K562 (cell line): ENCODE measurements around the gene ABHD5. TPM values are rescaled to one million over a fixed set of nuclear protein-coding genes. Genes with fewer than 3 reads are reported as not detected.
A peak's percentile ranks its signal among the peaks of the same experiment; 100 is the strongest.

Experiments
- CBFA2T2 ChIP-seq: fragments of 450-650 bp; conservative IDR thresholded peaks from 2 replicates; pipeline ENCODE4 v1.6.1; 2017; ENCODE audit warnings: mild to moderate bottlenecking
- CHCHD3 ChIP-seq: fragments of 250-450 bp; sonication (Bioruptor Pico); IDR thresholded peaks from 2 replicates; pipeline ENCODE4 v2.1.2; 2022; ENCODE audit warnings: mild to moderate bottlenecking
- CXXC5 ChIP-seq: fragments of 250-450 bp; sonication (Bioruptor Pico); IDR thresholded peaks from 2 replicates; pipeline ENCODE4 v1.8.0; 2022; ENCODE audit warnings: inconsistent platforms, mild to moderate bottlenecking, moderate library complexity
- FOXM1 ChIP-seq, 2 experiments: fragments of 450-650 bp in 1 of 2; sonication (generic) in 1 of 2; formaldehyde crosslinking in 1 of 2; IDR thresholded peaks; 2 replicates each; pipeline versions ENCODE4 v1.6.1 to v1.9.0; 2017 to 2022; ENCODE audit warnings: low read depth in 2 of 2, mild to moderate bottlenecking in 2 of 2, missing genetic modification reagents in 1 of 2, moderate library complexity in 1 of 2
- GABPB2 ChIP-seq: fragments of 250-450 bp; sonication (Bioruptor Pico); conservative IDR thresholded peaks from 2 replicates; pipeline ENCODE4 v1.5.1; 2021; ENCODE audit warnings: mild to moderate bottlenecking
- HDGF ChIP-seq: fragments of 450-650 bp; IDR thresholded peaks from 2 replicates; pipeline ENCODE4 v1.6.1; 2016
- HNRNPL ChIP-seq: fragments of 200-400 bp; formaldehyde crosslinking; IDR thresholded peaks from 2 replicates; pipeline ENCODE4 v1.6.1; 2017; ENCODE audit warnings: low read depth, mild to moderate bottlenecking, low read length
- IRF2 ChIP-seq: sonication (generic); formaldehyde crosslinking; IDR thresholded peaks from 2 replicates; pipeline ENCODE4 v1.8.1; 2022; ENCODE audit warnings: mild to moderate bottlenecking, missing genetic modification reagents
- JUND ChIP-seq, 2 experiments: IDR thresholded peaks; 2 replicates in 1 of 2; 3 replicates in 1 of 2; pipeline ENCODE4 v1.6.1; 2011; ENCODE audit warnings: borderline replicate concordance in 2 of 2, low read depth in 2 of 2, low read length in 2 of 2, improper control_type of control experiment in 1 of 2, missing biosample characterization in 1 of 2, missing genetic modification characterization in 1 of 2, missing genetic modification reagents in 1 of 2
- L3MBTL2 ChIP-seq: fragments of 450-650 bp; IDR thresholded peaks from 2 replicates; pipeline ENCODE4 v1.6.1; 2016; ENCODE audit warnings: mild to moderate bottlenecking, moderate library complexity
- LARP7 ChIP-seq: fragments of 450-650 bp; IDR thresholded peaks from 2 replicates; pipeline ENCODE4 v1.6.1; 2016
- NFRKB ChIP-seq: fragments of 450-650 bp; IDR thresholded peaks from 2 replicates; pipeline ENCODE4 v1.6.1; 2016; ENCODE audit warnings: low read depth
- NONO ChIP-seq, 2 experiments: fragments of 200-400 bp in 1 of 2; fragments of 450-650 bp in 1 of 2; formaldehyde crosslinking in 1 of 2; IDR thresholded peaks; 2 replicates each; pipeline ENCODE4 v1.6.1; 2017; ENCODE audit warnings: low read depth in 2 of 2, mild to moderate bottlenecking in 2 of 2, moderate library complexity in 2 of 2, low read length in 1 of 2
- PHF8 ChIP-seq: fragments of 200-600 bp; sonication (generic); IDR thresholded peaks from 2 replicates; pipeline ENCODE4 v1.6.1; 2012; ENCODE audit warnings: mixed run types, mild to moderate bottlenecking, inconsistent platforms, low read length, moderate library complexity, borderline replicate concordance
- SMAD3 ChIP-seq: fragments of 450-650 bp; formaldehyde crosslinking; conservative IDR thresholded peaks from 2 replicates; pipeline ENCODE4 v1.4.0; 2020; ENCODE audit warnings: mild to moderate bottlenecking
- SMARCA4 ChIP-seq: fragments of 450-650 bp; IDR thresholded peaks from 2 replicates; pipeline ENCODE4 v1.6.1; 2016
- SMARCC2 ChIP-seq: fragments of 450-650 bp; IDR thresholded peaks from 2 replicates; pipeline ENCODE4 v1.6.1; 2017; ENCODE audit warnings: antibody characterized with exemption, moderate library complexity, mild to moderate bottlenecking, low read depth
- SMARCE1 ChIP-seq: fragments of 450-650 bp; IDR thresholded peaks from 2 replicates; pipeline ENCODE4 v1.7.1; 2016; ENCODE audit warnings: mild to moderate bottlenecking
- SPI1 ChIP-seq: IDR thresholded peaks from 2 replicates; pipeline ENCODE4 v1.6.1; 2011; ENCODE audit warnings: low read depth, low read length, control low read depth, borderline replicate concordance
- TAF7 ChIP-seq: fragments of 450-650 bp; IDR thresholded peaks from 2 replicates; pipeline ENCODE4 v1.6.1; 2016; ENCODE audit warnings: missing genetic modification characterization, missing compliant biosample characterization
- TBP ChIP-seq: optimal IDR thresholded peaks from 2 replicates; pipeline ENCODE3; 2011; ENCODE audit warnings: low read depth, low read length, improper control_type of control experiment
- ZNF140 ChIP-seq: fragments of 250-450 bp; sonication (Bioruptor Pico); IDR thresholded peaks from 2 replicates; pipeline ENCODE4 v1.8.0; 2021; ENCODE audit warnings: moderate library complexity, mild to moderate bottlenecking, inconsistent platforms
- ZNF431 ChIP-seq: sonication (generic); formaldehyde crosslinking; IDR thresholded peaks from 2 replicates; pipeline ENCODE4 v1.8.0; 2022; ENCODE audit warnings: mild to moderate bottlenecking, missing genetic modification reagents
- ZNF699 ChIP-seq: fragments of 250-450 bp; sonication (Bioruptor Pico); IDR thresholded peaks from 2 replicates; pipeline ENCODE4 v1.8.0; 2021; ENCODE audit warnings: mild to moderate bottlenecking, moderate library complexity; ENCODE audit not compliant: insufficient replicate concordance
- ZNF830 ChIP-seq: fragments of 250-450 bp; sonication (Bioruptor Pico); IDR thresholded peaks from 2 replicates; pipeline ENCODE4 v1.5.0; 2021; ENCODE audit warnings: mild to moderate bottlenecking
- polyA plus RNA-seq, 8 experiments: library from polyadenylated mRNA; depleted of rRNA in 4 of 8; stranded (reverse) in 5 of 8; unstranded in 3 of 8; fragments of >200 nt; fragmentation: Nextera tagmentation in 2 of 8; fragmentation: Illumina TruSeq in 1 of 8; extraction: Ambion mirVana in 2 of 8; extraction: Trizol in 1 of 8; gene quantifications; 2 replicates each; pipeline versions ENCODE4 v1.2.1 to v1.2.3, GENCODE V29; 2011 to 2014; ENCODE audit warnings: inconsistent platforms in 1 of 8, missing spikeins in 1 of 8
- total RNA-seq, 7 experiments: library from RNA; depleted of rRNA in 6 of 7; stranded (reverse); fragments of >200 nt in 6 of 7; fragmentation: Illumina TruSeq in 2 of 7; extraction: Trizol in 2 of 7; gene quantifications; 2 replicates each; pipeline versions ENCODE4 v1.2.1 to v1.2.3, GENCODE V29; 2011 to 2021; ENCODE audit warnings: low replicate concordance in 1 of 7
- TF ChIP-seq, protein P1 (sequence below): IDR thresholded peaks from 2 replicates; pipeline ENCODE4 v1.6.1; 2016; ENCODE audit warnings: missing genetic modification characterization, missing compliant biosample characterization
- TF ChIP-seq, protein P2 (sequence below): sonication (generic); formaldehyde crosslinking; IDR thresholded peaks from 2 replicates; pipeline ENCODE4 v1.8.1; 2023; ENCODE audit warnings: mild to moderate bottlenecking, missing genetic modification reagents, moderate library complexity
- TF ChIP-seq, protein P3 (sequence below): fragments of 250-450 bp; sonication (Bioruptor Pico); IDR thresholded peaks from 2 replicates; pipeline ENCODE4 v1.8.0; 2022; ENCODE audit warnings: inconsistent platforms, mild to moderate bottlenecking, moderate library complexity, borderline replicate concordance

Gene ABHD5
- total and polyA plus RNA-seq, 9 of the 15 experiments (the other 6 are each of a cell fraction or from before 2014, with no cell fraction given), result 27.8 to 61.7 (median 39.9) TPM

DNA sequence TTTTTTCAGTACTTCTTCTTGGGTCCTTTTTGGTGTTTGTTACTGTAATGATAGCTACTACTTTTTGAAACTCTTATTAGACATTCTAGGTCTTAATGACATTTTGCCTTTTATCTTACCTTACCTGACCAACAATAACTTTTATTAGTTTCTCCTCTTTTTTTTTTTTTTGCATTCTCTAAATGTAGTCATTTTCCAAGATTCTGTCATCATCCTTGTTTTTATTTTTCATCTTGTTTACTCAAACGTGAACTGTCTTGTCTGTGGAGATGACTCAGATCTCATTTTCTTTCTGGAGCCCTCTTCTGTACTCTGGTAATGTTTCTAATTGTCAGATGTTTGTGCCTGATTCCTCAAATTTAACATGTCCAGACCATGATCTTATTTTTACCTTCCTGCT is 2.9 kb downstream of the ABHD5 start (continued):
- TF ChIP-seq, protein P1, sequence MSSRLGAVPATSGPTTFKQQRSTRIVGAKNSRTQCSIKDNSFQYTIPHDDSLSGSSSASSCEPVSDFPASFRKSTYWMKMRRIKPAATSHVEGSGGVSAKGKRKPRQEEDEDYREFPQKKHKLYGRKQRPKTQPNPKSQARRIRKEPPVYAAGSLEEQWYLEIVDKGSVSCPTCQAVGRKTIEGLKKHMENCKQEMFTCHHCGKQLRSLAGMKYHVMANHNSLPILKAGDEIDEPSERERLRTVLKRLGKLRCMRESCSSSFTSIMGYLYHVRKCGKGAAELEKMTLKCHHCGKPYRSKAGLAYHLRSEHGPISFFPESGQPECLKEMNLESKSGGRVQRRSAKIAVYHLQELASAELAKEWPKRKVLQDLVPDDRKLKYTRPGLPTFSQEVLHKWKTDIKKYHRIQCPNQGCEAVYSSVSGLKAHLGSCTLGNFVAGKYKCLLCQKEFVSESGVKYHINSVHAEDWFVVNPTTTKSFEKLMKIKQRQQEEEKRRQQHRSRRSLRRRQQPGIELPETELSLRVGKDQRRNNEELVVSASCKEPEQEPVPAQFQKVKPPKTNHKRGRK (tag), result peak; percentile 34; the same call in 1 of the 2 replicates
- no peak for TF ChIP-seq CXXC5 (CRISPR knock-in tag)
- TF ChIP-seq SMARCC2, result peak; percentile 51; the same call in 1 of the 2 replicates
- TF ChIP-seq TBP, result no peak
- TF ChIP-seq, protein P2, sequence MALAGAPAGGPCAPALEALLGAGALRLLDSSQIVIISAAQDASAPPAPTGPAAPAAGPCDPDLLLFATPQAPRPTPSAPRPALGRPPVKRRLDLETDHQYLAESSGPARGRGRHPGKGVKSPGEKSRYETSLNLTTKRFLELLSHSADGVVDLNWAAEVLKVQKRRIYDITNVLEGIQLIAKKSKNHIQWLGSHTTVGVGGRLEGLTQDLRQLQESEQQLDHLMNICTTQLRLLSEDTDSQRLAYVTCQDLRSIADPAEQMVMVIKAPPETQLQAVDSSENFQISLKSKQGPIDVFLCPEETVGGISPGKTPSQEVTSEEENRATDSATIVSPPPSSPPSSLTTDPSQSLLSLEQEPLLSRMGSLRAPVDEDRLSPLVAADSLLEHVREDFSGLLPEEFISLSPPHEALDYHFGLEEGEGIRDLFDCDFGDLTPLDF (CRISPR knock-in tag), result no peak
- TF ChIP-seq NFRKB, result 0 out of 2 replicates have a peak, but pooled peaks have one; percentile 39
- TF ChIP-seq L3MBTL2, result no peak
- TF ChIP-seq SPI1, result no peak
- TF ChIP-seq HNRNPL, result no peak
- no peak for TF ChIP-seq ZNF431
- 0 out of 2 replicates have a peak, but pooled peaks have one; percentile 24 for TF ChIP-seq HDGF
- TF ChIP-seq CBFA2T2, result no peak
- no peak for TF ChIP-seq TAF7 (tag)
- no peak for TF ChIP-seq CHCHD3 (CRISPR knock-in tag)
- TF ChIP-seq GABPB2 (CRISPR knock-in tag), result no peak
- peak; percentile 68 for TF ChIP-seq SMARCA4
- TF ChIP-seq SMARCE1, result peak; percentile 61; the same call in 1 of the 2 replicates
- peak; percentile 86; the same call in 1 of the 2 replicates for TF ChIP-seq LARP7
- no peak for TF ChIP-seq FOXM1 (IDR thresholded peaks at IDR 0.05; ENCODE audit: low read depth)
- no peak for TF ChIP-seq FOXM1 (CRISPR knock-in tag; IDR thresholded peaks at IDR 0.05; ENCODE audit: low read depth)
- TF ChIP-seq NONO (IDR thresholded peaks at IDR 0.05; ENCODE audit: low read depth in 2 of 2, low read length in 1 of 2), result no peak
- TF ChIP-seq IRF2 (CRISPR knock-in tag), result no peak
- no peak for TF ChIP-seq ZNF699
- no peak for TF ChIP-seq ZNF830
- 0 out of 2 replicates have a peak, but pooled peaks have one; percentile 18 for TF ChIP-seq JUND (IDR thresholded peaks at IDR 0.05; ENCODE audit: borderline replicate concordance, low read depth, low read length)
- TF ChIP-seq JUND (tag; IDR thresholded peaks at IDR 0.05; ENCODE audit: borderline replicate concordance, low read depth, low read length), result no peak
- TF ChIP-seq SMAD3 (CRISPR knock-in tag), result no peak
- TF ChIP-seq, protein P3, sequence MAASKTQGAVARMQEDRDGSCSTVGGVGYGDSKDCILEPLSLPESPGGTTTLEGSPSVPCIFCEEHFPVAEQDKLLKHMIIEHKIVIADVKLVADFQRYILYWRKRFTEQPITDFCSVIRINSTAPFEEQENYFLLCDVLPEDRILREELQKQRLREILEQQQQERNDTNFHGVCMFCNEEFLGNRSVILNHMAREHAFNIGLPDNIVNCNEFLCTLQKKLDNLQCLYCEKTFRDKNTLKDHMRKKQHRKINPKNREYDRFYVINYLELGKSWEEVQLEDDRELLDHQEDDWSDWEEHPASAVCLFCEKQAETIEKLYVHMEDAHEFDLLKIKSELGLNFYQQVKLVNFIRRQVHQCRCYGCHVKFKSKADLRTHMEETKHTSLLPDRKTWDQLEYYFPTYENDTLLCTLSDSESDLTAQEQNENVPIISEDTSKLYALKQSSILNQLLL, result no peak
- TF ChIP-seq PHF8, result no peak
- TF ChIP-seq ZNF140 (CRISPR knock-in tag), result no peak
